ENCODE results near the gene PIK3R1. TPM values are rescaled to one million over a fixed set of nuclear protein-coding genes. Genes with fewer than 3 reads are reported as not detected.

The PIK3R1 gene
- total RNA-seq, 1 donor from 2014 or later, result 89.3 TPM

DNA sequence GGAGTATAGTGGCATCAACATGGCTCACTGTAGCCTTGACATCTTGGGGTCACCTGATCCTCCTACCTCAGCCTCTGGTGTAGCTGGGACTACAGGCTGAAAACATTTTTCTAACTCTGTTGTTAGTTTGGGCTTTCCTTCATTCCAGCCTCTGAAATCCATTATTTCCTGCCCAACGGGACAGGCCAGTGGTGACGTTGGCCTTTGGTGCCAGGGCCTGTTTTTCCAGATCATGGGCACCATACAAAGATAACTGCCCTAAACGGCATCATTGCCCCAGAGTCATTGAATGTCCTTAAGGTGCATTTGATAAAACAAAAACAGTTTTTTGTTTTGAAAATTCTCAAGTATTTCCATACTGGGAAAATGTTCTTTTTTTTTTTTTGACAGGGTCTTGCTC, 32.1 kb downstream of the PIK3R1 start:
- peaks cover 11 to 56% of the 10 kb centered on the region in 2 donors for H3K4me1 ChIP-seq
- H3K9me3 ChIP-seq, result no peaks in the 10 kb centered on the region
- H3K36me3 ChIP-seq, result no peaks in the 10 kb centered on the region
- H3K4me3 ChIP-seq, result no peak overlapping the region
- no peak for TF ChIP-seq CTCF (IDR thresholded peaks at IDR 0.05)
- no peak overlapping the region for H3K27ac ChIP-seq
- no peak for DNase-seq (ENCODE audit: low spot score in 2 of 2)
- intact Hi-C loops (cut with DNase I), result no loop called here
- H3K27me3 ChIP-seq, result no peaks in the 10 kb centered on the region

- H3K9me3 ChIP-seq, result no peaks in the 10 kb centered on the region
- peak overlapping the region in 1 of 2 donors; percentile 39 for H3K27ac ChIP-seq
- H3K36me3 ChIP-seq, result no peaks in the 10 kb centered on the region
- intact Hi-C loops (cut with DNase I), result no loop called here
- DNase-seq (ENCODE audit: low spot score in 2 of 2), result no peak
- no peaks in the 10 kb centered on the region for H3K27me3 ChIP-seq
- no peak overlapping the region for H3K4me3 ChIP-seq
- no peak for TF ChIP-seq CTCF (IDR thresholded peaks at IDR 0.05)
- H3K4me1 ChIP-seq, result peaks cover 15 to 57% of the 10 kb centered on the region in 2 donors
Measured at GRCh38 chr5:68248896-68249295, 33.3 kb downstream of the PIK3R1 start.

DNA sequence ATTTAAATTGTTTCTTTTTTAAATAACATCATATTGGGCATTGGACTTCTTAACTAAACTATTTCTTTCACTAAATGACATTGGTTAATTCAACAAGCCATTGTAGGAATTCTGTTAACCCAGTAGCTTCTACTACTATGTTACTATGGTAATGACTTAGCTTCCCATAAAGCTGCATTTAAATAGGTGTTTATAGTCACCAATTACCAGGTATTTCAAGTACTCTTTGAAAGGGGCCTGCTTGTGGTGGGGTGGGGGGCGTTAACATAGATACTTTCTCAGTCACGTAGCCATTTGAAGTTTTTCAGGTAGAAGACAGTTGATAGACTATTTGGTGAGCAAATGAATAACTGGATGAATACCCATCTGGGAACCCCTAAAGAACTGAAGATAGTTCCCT, 34.0 kb downstream of the PIK3R1 start:
- Histone ChIP-seq H3K36me3 (no peaks in the 10 kb centered on the region), H3K4me3 (no peak overlapping the region), H3K27me3 (no peaks in the 10 kb centered on the region), H3K4me1 (peaks cover 15 to 61% of the 10 kb centered on the region in 2 donors), H3K9me3 (no peaks in the 10 kb centered on the region), H3K27ac (peak overlapping the region; percentile 66 to 77)
- TF ChIP-seq CTCF (IDR thresholded peaks at IDR 0.05), result no peak
- intact Hi-C loops (cut with DNase I), result no loop called here
- DNase-seq (ENCODE audit: low spot score in 2 of 2), result no peak

- Histone ChIP-seq H3K4me3 (peak overlapping the region in 1 of 2 donors; percentile 19), H3K27ac (peak overlapping the region; percentile 66 to 77), H3K36me3 (no peaks in the 10 kb centered on the region), H3K9me3 (no peaks in the 10 kb centered on the region), H3K4me1 (peaks cover 15 to 64% of the 10 kb centered on the region in 2 donors), H3K27me3 (no peaks in the 10 kb centered on the region)
- DNase-seq (ENCODE audit: low spot score in 2 of 2), result no peak
- intact Hi-C loops (cut with DNase I), result loop anchor here (5.0 to 10.0 kb wide), 3 partner anchors 223 to 948 kb away; no protein-coding TSS in a partner anchor
- no peak for TF ChIP-seq CTCF (IDR thresholded peaks at IDR 0.05)
Measured at GRCh38 chr5:68250661-68251298, 35.2 kb downstream of the PIK3R1 start.

DNA sequence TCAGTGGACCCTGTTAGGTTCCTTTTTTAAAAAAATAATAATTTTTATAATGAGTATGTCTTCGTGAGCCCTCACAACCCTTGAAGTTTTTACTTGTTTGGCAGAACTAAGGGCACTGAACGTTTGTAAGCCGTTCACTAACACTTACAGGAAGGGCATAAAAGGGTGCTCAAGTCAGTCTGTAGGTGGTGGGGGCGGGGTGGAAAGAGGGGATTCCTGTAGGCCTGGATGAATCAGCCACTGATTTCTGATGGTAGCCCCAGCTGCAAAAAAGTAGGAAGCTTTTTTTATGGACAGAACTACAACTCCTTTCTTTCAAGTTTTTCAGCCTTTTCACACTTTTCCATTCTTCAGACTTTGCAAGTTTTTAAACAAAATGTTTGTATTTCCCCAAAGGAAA, 35.8 kb downstream of the PIK3R1 start:
- peaks cover 15 to 69% of the 10 kb centered on the region in 2 donors for H3K4me1 ChIP-seq

More for the DNA sequence above, 35.8 kb downstream of the PIK3R1 start:
- H3K36me3 ChIP-seq, result no peaks in the 10 kb centered on the region
- H3K27ac ChIP-seq, result peak overlapping the region; percentile 66 to 77
- no peaks in the 10 kb centered on the region for H3K9me3 ChIP-seq
- intact Hi-C loops (cut with DNase I), result loop anchor here (5.0 to 10.0 kb wide), 3 partner anchors 224 to 949 kb away; no protein-coding TSS in a partner anchor
- no peak for TF ChIP-seq CTCF (IDR thresholded peaks at IDR 0.05)
- no peak for DNase-seq (ENCODE audit: low spot score in 2 of 2)
- H3K4me3 ChIP-seq, result peak overlapping the region in 1 of 2 donors; percentile 19
- H3K27me3 ChIP-seq, result no peaks in the 10 kb centered on the region

All from ascending aorta (tissue), 2 donors.